Stomach (tissue), 4 donors: Measurements from ENCODE around the gene FAAP20.

Experiments used
- CTCF ChIP-seq, 7 experiments: fragments of 450-650 bp in 4 of 7; fragments of 200-600 bp in 3 of 7; sonication (generic) in 3 of 7; IDR thresholded peaks; one replicate each; pipeline ENCODE4 v1.5.1; 2016 to 2019; ENCODE audit warnings: antibody characterized with exemption in 7 of 7, control low read depth in 2 of 7, mild to moderate bottlenecking in 1 of 7
- EP300 ChIP-seq: sonication (generic); formaldehyde crosslinking; IDR thresholded peaks from one replicate; pipeline ENCODE4 v1.6.1; 2017; ENCODE audit warnings: antibody characterized with exemption

GRCh38 chr1:2152954-2153353 is 41.6 kb downstream of the FAAP20 start:
- no peak for TF ChIP-seq CTCF (IDR thresholded peaks at IDR 0.05)
- no peak for TF ChIP-seq EP300
